ENCODE data around the gene POTEG.
"Not testable (repeated sequence)": the region's sequence is repeated elsewhere in the genome, so short reads cannot be mapped to it uniquely, and the experiment has no call there.

Gene POTEG

DNA sequence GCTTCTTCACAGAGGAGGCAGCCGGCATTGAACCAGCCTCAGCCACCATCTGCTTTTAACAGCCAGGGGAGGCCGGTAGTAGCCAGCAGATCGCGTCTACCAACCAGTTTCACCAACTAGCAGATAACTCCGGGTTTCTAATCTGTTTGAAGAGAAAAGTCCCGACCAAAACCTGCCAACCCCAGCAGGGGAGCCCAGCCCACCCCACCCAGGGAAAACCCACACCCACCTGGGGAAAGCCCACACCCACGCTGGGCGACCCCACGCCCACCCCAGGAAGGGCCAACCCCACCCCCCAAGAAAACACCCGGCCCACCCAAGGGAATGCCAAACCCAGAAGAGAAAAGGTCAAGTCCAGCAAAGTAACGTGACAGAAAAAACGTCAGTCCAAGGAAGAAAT, at the start of gene POTEG:
Gene POTEG (minus strand): TSS at position 101 of the 400 bp plus-strand sequence. CDS start 52 bp downstream, at position 49.
- not testable (repeated sequence) for DNase-seq (ENCODE audit: low spot score)

DNA sequence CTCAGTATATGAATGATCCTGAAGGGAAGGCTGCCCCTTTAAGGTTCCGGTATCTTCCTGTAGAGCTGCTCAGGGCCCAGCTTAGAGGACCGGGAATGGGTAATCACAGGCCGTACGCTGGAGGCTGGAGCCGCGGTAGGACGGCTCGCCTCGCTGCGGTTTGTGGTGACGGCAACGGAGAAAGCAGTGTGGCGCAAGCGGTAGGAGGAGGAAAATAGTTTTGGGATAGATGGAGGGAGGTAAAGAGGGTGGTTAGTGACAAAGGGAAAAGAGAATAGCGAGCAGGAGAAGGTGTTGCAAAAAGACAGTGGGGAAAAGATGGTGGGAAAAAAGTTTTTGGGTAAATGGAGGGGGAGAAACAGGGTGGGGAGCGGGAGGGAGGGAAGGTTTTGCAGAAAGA, 48.0 kb upstream of the POTEG start:
- DNase-seq (ENCODE audit: low spot score), result not testable (repeated sequence)

DNA sequence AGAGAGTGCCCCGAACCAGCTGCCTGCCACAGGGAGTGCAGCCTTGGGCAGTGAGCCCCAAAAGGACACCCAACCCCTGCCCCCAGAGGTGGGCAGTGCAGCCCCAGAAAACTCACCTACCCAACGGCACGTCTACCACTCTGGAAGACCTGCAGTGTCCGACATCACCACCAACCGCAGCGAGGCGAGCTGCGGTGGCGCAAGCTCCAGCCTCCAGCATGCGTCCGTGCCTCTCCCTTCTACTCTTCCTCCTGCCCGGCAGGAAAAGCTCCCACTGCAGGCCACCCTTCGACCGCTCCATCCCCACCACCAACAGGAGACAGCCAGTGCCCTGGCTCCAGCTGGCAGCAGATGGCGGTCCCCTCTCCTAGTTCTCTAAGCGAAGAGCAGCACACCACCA, 47.3 kb upstream of the POTEG start:
- not testable (repeated sequence) for DNase-seq (ENCODE audit: low spot score)

DNA sequence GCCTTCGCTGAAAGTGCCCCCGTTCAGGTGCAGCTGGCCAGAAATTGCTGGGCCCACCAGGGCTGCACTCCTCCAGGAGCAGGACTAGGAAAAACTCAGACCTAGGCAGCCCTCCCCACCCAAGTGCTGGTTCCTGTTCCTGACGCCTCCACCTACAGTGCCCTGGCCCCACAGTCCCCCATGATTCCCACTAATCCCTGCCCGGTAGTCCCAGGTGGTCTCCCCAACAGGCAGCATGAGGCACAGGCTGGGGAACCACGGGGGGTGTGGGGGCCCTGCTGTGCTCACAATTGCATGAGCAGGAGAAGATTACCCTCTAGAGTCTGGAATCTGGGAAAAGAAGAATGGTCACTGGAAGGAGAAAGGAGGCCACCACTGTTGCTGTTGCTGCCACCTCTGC, 46.4 kb upstream of the POTEG start:
- DNase-seq (ENCODE audit: low spot score), result not testable (repeated sequence)

DNA sequence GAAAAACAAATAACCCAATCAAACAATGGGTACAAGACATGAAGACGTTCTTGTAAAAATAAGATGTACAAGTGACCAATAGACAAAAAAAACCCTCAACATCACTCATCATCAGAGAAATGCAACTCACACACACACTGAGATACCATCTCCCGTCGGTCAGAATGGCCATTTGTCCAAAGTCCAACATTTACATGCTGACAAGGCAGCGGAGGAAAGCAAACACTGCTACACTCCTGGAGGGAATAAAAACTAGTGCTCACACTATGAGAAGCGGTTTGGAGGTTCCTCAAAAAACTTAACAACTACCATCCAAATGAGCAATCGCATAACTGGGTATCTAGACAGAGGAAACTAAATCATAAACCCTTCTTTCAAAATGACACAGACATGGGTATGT, 11.6 kb upstream of the POTEG start:
- DNase-seq (ENCODE audit: low spot score), result not testable (repeated sequence)

DNA sequence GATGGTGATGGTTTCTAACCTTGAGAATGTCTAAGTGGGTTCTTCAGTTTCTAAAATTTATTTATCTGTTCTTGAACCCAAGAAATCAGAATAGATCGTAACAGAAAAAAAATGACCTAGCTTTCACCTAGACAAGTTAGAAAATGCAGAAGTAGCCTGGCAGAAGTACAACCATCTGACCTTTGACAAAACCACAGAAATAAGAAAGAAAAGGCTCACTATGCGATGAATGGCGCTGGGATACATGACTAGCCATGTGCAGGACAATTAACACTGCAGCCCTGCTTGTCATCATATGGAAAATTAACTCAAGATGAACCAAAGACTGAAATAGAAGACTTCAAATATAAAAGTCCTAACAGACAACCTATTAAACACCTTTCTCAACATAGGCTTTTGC, 5.7 kb upstream of the POTEG start:
- DNase-seq (ENCODE audit: low spot score), result not testable (repeated sequence)

DNA sequence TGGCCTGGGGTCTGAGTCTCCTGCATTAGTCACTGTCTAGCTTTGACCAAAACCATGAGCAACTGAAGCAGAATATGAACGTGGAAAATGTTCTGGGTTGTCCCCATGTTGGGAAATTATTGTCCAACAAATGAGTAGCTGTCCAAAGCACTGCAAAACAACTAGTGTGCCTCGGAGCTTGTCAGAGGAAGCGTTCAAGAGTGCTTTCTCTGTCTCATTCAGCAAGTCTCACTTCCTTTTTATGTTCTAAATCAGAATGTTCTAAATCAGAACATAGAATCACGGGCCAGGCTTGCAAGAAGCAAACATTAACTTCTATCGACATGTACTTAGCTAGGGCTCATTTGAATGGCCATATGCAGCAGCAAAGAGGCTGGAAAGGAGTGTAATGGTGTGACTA, 5.1 kb upstream of the POTEG start:
- not testable (repeated sequence) for DNase-seq (ENCODE audit: low spot score)

DNA sequence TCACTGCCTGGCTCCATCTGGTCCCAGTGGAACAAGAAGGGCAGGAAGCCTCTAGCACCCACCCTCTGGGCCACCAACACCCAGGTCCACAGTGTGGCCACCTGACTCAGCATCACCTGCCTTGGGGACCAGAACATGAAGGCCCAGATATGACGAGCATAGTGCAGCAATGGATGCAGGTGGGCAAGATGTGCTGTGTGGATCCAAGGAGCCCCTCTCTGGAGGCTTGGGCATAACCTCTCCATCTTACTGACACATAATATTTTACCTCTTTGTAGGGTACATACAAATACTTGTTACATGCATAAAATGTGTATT, 2.9 kb upstream of the POTEG start:
- DNase-seq (ENCODE audit: low spot score), result not testable (repeated sequence)

DNA sequence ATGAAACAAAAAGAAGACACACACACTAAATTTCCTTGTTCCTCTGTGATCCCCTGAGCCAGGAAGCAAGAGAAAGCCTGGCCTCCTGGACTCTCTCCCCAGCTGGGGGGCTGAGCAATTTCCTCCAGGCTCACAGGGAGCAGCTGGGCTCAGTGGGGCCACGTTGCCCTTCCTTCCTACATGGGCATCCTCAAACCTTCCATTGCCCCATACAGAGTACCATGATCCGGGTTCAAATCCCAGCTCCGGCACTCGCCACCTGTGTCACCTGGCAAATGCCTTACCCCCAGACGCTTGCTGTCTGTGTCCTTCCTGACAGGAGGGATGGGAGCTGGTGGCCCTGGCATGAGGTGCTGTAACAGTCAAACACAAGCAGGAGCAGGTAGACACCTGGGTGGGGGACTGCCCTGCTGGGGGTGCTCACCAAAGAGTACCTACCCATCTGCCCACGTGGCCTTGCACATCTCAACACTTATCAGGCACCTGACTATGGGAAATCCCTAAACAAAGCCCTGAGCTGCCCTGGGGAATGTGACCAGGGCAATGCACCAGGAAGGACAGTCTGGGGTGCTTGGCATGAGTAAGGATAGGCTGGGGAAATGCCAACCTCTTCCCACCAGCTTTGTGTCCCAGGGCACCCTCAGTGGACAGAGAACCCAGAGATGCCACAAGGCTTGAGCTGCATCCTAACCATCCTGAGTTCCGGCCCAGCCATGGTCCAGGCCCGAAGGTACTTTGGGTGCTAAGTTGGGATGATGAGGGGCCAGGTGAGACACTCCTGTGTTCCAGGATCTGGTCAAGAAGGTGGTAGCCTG, 2.4 kb upstream of the POTEG start:
- not testable (repeated sequence) for DNase-seq (ENCODE audit: low spot score)

DNA sequence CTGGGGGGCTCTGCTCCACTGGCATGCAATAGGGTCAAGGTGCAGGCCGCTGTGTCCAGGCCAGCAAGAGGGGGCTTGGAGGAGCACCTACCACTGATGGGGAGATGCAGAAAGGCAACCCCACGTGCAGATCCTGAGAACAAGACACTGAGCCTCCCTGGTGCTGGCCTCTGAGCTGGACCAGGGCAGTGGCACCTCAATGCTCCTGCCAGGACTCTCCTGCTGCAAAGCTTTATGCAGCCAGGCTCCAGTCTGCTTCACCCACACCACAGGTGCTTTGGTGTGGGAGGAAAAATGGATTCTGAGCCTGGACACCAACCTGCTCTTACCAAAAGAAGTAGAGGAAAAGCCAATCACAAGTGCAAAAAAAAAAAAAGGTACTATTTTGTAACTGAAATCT, 1.7 kb upstream of the POTEG start:
- not testable (repeated sequence) for DNase-seq (ENCODE audit: low spot score)

DNA sequence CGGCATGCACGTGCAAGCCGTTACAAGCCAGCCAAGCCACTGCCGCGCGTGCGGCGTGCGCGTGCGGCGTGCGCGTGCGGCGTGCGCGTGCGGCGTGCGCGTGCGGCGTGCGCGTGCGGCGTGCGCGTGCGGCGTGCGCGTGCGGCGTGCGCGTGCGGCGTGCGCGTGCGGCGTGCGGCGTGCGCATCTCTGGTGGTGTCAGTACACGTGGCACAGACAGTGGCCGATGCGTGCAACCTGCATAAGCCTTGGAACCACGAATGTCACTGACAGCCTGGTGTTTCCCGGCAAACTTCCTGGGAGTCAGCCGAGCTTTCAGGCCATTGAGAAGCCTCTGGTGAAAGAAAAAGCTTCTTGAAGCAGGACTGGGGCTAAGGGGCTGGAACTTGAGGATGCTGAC, 750 bp upstream of the POTEG start:
- not testable (repeated sequence) for DNase-seq (ENCODE audit: low spot score)

DNA sequence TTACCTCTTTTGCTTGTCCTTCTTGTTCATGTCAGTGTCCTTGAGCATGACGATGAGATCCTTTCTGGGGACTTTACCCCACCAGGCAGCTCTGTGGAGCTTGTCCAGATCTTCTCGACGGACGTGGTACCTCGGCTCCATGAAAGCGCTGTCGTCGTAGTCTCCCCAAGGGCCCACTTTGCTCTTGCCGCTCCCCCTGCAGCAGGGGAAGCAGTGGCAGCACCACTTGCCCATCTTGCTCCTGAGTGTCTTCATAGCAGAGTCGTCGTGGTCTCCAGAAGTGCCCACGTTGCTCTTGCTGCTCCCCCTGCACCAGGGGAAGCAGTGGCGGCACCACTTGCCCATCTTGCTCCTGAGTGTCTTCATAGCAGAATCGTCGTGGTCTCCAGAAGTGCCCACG, 376 bp downstream of the POTEG start:
- not testable (repeated sequence) for DNase-seq (ENCODE audit: low spot score)

DNA sequence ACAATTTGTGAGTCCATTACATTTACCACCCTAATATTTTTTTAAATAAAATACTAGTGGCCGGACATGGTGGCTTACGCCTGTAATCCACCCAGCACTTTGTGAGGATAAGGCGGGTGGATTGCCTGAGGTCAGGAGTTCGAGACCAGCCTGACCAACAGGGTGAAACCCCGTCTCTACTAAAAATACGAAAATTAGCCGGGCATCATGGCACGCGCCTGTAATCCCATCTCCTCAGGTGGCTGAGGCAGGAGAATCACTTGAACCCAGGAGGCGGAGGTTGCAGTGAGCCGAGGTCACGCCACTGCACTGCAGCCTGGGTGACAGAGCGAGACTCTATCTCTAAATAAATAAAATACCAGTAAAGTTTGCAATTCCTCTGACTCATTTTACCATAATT, 25.6 kb downstream of the POTEG start:
- not testable (repeated sequence) for DNase-seq (ENCODE audit: low spot score)

DNA sequence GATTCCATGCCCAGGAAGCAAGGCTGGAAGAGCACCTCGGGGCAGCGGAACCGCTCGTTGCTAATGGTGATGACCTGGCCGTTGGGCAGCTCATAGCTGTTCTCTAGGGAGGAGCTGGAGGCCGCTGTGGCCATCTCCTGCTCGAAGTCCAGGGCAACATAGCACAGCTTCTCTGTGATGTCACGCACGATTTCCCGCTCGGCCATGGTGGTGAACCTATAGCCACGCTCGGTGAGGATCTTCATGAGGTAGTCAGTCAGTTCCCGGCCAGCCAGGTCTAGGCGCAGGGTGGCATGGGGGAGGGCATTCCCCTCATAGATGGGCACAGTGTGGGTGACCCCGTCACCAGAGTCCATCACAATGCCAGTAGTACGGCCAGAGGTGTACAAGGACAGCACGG, 32.0 kb downstream of the POTEG start:
- not testable (repeated sequence) for DNase-seq (ENCODE audit: low spot score)

DNA sequence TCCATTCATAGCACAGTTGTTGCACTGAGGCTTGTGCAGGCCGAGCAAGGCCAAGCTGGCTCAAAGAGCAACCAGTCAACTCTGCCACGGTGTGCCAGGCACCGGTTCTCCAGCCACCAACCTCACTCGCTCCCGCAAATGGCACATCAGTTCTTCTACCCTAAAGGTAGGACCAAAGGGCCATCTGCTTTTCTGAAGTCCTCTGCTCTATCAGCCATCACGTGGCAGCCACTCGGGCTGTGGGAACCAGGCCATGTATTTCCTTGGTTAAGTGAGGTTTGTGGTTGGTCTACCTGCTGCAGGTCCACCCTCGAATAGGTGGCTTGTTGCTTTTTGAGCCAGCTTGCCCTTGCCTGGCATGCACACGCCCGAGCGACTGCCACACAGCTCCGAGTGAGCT, 39.4 kb downstream of the POTEG start:
- not testable (repeated sequence) for DNase-seq (ENCODE audit: low spot score)

DNA sequence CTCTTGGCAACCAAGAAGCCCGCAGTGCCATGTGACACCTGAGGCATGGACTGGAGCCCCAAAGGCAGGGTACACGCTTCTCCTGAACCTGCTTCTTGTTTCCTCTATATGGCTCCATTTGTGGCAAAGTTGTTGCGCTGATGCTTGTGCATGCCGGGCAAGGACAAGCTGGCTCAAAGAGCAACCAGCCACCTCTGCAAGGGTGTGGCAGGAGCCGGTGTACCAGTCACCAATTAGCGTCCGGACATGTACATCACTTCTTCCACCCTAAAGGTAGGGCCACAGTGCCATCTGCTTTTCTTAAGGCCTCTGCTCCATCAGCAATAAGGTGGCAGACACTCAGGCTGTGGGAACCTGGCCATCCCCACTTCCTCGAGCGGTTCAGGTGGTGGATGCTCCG, 43.9 kb downstream of the POTEG start:
- DNase-seq (ENCODE audit: low spot score), result not testable (repeated sequence)

DNA sequence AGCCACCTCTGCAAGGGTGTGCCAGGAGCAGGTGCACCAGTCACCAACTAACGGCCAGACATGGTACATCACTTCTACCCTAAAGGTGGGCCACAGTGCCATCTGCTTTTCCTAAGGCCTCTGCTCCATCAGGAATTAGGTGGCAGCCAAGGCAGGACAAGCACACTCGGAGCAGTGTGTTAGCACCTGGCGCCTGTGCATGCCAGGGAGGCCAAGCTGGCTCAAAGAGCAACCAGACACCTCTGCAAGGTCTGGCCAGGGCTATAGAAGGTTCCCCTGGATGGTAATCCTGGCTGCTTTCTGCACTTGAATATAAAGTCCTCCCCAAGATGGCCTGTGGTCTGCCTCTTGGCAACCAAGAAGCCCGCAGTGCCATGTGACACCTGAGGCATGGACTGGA, 45.4 kb downstream of the POTEG start:
- not testable (repeated sequence) for DNase-seq (ENCODE audit: low spot score)

DNA sequence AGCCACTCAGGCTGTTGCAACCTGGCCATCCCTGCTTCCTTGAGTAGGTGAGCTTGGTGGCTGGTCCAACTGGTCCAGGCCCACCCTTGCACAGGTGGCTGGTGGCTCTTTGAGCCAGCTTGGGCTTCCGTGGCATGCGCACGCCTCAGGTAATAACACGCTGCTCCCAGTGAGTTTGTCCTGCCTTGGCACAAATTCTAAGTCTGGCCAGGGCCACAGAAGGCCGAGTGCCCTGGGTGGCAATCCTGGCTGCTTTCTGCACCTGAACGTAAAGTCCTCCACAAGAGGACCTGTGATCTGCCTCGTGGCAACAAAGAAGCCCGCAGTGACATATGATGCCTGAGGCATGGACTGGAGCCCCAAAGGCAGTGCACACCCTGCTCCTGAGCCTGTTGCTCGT, 47.1 kb downstream of the POTEG start:
- not testable (repeated sequence) for DNase-seq (ENCODE audit: low spot score)

DNA sequence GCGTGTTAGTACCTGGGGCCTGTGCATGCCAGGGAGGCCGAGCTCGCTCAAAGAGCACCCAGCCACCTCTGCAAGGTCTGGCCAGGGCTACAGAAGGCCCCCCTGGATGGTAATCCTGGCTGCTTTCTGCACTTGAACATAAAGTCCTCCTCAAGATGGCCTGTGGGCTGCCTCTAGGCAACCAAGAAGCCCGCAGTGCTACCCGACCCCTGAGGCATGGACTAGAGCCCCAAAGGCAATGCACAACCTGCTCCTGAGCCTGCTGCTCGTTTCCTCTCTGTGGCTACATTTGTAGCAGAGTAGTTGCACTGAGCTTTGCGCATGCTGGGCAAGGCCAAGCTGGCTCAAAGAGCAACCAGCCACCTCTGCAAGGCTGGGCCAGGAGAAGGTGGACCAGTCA, 47.8 kb downstream of the POTEG start:
- DNase-seq (ENCODE audit: low spot score), result not testable (repeated sequence)

DNA sequence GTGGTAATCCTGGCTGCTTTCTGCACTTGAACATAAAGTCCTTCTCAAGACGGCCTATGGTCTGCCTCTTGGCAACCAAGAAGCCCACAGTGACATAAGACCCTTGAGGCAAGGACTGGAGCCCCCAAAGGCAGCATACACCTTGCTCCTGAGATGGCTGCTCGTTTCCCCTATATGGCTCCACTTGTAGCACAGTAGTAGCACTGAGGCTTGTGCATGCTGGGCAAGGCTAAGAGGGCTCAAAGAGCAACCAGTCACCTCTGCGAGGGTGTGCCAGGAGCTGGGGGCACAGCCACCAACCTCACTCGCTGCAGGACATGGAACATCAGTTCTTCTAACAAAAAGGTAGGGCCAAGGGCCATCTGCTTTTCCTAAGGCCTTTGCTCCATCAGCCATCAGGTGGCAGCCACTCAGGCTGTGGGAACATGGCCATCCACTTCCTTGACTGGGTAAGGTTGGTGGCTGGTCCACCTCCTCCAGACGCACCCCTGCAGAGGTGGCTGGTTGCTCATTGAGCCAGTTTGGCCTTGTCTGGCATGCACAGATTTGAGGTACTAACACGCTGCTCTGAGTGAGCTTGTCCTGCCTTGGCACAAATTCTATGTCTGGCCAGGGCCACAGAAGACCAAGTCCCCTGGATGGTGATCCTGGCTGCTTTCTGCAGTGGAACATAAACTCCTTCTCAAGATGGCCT, 49.9 kb downstream of the POTEG start:
- DNase-seq (ENCODE audit: low spot score), result not testable (repeated sequence)

DNA sequence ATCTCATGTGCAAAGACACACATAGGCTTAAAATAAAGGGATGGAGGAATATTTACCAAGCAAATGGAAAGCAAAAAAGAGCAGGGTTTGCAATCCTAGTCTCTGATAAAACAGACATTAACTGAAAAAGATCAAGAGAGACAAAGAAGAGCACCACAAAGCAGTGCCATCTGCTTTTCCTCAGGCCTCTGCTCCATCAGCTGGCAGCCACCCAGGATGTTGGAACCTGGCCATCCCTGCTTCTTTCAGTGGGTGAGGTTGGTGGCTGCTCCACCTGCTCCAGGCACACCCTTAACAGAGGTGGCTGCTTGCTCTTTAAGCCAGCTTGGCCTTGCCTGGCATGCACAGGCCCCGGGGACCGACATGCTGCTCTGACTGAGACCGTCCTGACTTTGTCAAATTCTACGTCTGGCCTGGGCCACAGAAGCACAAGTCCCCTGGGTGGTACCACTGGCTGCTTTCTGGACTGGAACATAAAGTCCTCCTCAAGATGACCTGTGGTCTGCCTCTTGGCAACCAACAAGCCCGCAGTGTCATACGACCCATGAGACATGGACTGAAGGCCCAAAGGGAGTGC, 51.0 kb downstream of the POTEG start:
- not testable (repeated sequence) for DNase-seq (ENCODE audit: low spot score)

DNA sequence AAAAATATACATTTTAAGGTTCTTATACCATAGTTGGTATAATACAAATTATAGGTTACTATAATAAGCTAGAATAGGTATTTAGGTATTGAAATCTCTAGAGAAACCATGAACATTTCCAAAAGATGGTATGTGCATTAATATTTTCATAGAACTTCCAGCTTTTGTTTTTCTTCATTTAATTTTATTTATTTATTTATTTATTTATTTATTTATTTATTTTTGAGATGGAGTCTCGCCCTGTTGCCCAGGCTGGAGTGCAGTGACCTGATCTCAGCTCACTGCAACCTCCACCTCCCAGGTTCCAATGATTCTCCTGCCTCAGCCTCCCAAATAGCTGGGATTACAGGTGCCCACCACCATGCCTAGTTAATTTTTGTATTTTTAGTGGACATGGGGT, 54.0 kb downstream of the POTEG start:
- not testable (repeated sequence) for DNase-seq (ENCODE audit: low spot score)

DNA sequence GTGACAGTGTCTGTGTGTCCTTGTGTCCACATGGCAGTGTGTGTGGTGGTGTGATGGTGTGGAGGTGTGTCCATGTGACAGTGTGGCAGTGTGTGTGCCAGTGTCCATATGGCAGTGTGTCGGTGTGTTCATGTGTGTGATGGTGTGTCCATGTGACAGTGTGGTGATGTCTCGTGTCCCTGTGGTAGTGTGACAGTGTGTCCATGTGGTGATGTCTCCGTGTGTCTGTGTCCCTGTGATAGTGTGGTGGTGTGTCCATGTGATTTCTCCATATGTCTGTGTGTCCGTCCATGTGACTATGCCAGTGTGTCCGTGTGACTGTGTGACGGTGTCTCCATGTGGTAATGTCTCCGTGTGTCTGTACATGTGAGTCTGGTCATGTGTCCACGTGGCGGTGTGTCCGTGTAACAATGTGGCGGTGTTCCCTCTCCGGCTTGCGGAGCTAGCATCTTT, 59.7 kb downstream of the POTEG start:
- DNase-seq (ENCODE audit: low spot score), result not testable (repeated sequence)
